ENCODE measurements around the gene WFIKKN2.

WFIKKN2 gene

DNA sequence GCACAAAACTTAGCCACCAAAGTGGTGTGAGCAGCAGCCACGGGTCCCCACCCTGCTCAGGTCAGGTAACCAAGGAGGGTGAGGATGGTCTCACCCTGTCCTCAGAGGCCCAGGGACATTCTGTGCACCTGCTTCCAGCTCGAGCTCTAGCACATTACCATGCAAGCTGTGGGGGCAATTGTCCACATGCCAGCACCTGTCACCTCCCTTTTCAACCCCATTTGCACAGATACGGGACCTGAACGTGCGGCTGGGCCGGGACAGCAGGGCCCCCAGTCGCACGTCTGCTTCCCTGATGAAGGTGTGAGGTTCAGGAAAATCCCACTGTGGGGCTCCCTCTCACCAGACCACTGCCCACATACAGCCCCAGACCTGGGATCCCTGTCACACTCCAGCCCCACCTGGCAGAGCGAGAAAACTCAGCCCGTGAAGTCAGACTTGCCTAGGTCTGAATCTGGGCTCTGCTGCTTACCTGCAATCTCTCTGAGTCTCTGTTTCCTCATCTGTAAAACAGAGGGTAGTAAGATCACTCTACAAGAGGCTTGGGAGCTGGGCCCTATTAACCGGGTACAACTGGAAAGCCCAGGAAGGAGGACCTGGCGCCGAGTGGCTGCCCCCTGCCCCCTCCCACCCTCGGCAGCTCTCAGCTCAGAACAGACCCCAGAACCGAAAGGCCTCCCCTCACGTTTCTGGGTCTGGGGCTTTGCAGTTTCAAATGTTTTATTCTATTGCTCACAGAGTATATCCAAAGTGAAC is 7.9 kb downstream of the WFIKKN2 start:
- TF ChIP-seq, protein P1, sequence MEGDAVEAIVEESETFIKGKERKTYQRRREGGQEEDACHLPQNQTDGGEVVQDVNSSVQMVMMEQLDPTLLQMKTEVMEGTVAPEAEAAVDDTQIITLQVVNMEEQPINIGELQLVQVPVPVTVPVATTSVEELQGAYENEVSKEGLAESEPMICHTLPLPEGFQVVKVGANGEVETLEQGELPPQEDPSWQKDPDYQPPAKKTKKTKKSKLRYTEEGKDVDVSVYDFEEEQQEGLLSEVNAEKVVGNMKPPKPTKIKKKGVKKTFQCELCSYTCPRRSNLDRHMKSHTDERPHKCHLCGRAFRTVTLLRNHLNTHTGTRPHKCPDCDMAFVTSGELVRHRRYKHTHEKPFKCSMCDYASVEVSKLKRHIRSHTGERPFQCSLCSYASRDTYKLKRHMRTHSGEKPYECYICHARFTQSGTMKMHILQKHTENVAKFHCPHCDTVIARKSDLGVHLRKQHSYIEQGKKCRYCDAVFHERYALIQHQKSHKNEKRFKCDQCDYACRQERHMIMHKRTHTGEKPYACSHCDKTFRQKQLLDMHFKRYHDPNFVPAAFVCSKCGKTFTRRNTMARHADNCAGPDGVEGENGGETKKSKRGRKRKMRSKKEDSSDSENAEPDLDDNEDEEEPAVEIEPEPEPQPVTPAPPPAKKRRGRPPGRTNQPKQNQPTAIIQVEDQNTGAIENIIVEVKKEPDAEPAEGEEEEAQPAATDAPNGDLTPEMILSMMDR (IDR thresholded peaks at IDR 0.05; ENCODE audit: low read depth, low read length, missing control alignments): no peak
- no peak overlapping the region for H3K4me3 ChIP-seq (ENCODE audit: low read depth, low read length)
- DNase-seq (ENCODE audit: low read depth): no peak

DNA sequence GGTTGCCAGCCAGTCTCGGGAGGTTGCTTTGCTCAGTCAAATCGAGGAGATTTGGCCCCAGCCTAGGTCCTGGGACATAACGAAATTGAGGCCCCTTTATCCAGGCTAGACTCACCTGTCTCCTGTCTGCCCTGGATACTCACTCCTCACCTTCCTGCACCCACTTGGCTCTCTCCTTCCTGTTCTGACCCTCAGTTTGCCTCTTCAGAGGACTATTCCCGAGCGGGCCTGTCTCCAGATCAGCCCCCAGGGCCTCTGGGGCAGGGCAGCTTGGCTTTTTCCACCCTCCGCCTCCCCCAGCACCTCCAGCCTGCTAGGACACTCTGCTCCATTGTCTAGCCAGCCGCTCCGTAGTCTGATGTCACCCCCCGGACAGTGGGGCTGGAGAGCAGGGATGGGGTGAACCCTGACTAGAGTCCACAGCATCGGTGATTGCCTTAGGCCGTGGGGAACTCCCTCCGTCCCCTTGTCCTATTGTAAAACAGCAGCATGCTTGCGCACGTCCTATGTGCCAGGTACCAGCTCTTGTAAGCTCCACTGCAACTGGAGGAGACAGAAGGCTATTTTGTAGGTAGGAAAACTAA is 8.8 kb downstream of the WFIKKN2 start:
- TF ChIP-seq, protein P1 (IDR thresholded peaks at IDR 0.05; ENCODE audit: low read depth, low read length, missing control alignments): no peak
- no peak for DNase-seq (ENCODE audit: low read depth)
- H3K4me3 ChIP-seq (ENCODE audit: low read depth, low read length): no peak overlapping the region

DNA sequence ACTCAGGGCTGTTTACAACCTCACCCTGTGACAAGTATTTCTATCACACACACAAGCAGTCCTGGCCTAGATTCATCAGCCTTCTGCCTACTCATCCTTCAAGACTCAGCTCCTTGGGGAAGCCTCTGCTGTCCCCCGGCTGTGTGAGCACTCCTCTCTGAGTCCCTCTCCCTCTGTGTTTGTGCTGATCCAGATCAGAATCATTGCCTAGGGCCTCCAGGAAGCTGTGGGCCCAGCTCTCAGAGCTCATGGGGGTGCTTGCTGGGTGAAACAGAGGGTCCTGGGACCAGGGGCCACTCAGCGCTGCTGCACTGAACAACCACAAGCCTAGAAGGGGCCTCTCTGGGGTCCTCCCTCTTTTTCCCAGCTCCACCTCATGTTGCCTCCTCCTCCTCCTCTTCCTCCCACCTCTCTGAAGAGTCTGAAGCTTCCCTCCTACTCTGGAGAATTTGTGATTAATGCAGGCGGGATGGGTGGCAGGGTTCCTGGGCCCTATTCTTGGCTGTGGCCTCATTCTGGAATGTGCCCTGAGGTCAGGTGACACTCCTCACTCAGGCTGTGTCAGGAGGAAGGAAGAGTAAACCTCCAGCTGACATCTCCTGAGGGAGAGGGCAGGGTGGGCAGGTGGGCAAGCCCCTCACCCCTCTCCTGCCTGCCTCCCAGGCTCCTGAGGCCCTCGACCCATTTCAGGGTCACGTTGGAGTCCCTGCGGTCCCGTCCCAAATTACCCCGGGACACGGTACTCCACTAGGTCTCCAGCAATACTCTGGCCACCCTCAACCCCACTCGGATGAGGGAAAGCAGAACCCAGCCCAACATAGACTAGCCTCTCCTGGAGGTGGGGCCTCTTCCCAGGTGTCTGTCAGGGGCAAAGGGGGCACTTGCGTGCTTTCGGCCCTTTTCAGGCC is 10.1 kb downstream of the WFIKKN2 start:
- TF ChIP-seq, protein P1 (IDR thresholded peaks at IDR 0.05; ENCODE audit: low read depth, low read length, missing control alignments): no peak
- DNase-seq (ENCODE audit: low read depth): no peak
- H3K4me3 ChIP-seq (ENCODE audit: low read depth, low read length): no peak overlapping the region

DNA sequence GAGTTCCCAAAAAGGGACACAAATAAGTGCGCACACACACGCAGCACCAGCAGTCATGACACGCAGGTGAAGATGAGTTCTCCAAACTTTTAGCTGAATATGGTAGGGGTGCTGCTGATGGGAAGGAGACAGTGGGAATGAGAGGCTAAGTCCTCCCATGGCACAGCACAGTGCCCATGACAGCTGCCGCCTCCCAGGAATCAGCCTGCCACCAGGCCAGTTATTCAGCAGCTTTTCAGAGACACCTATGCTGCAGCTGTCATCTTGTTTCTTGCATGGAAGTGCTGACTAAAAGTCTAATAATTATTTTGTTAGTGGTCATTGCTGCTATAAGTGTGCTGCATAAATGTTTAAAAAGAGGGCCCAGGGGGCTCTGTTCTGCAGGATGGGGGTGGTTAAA is 12.2 kb downstream of the WFIKKN2 start:
- no peak for DNase-seq (ENCODE audit: low read depth)
- TF ChIP-seq, protein P1 (IDR thresholded peaks at IDR 0.05; ENCODE audit: low read depth, low read length, missing control alignments): no peak
- no peak overlapping the region for H3K4me3 ChIP-seq (ENCODE audit: low read depth, low read length)

DNA sequence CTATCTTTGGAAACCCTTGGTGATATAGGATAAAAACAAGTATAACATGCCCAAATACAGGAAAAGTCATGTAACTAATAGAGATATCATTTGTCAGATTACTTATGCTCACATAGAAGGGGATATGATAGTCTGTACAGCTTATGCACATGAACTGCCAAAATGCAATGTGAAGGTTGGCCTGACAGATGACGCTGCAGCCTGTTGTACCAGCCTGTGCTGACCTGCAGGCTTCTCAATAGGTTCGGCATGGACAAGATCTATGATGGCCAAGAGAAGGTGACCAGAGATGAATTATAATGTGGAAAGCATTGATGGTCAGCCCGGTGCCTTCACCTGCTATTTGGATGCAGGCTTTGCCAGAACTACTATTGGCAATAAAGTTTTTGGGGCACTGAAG is 12.7 kb downstream of the WFIKKN2 start:
- no peak overlapping the region for H3K4me3 ChIP-seq (ENCODE audit: low read depth, low read length)
- DNase-seq (ENCODE audit: low read depth): no peak
- TF ChIP-seq, protein P1 (IDR thresholded peaks at IDR 0.05; ENCODE audit: low read depth, low read length, missing control alignments): no peak

DNA sequence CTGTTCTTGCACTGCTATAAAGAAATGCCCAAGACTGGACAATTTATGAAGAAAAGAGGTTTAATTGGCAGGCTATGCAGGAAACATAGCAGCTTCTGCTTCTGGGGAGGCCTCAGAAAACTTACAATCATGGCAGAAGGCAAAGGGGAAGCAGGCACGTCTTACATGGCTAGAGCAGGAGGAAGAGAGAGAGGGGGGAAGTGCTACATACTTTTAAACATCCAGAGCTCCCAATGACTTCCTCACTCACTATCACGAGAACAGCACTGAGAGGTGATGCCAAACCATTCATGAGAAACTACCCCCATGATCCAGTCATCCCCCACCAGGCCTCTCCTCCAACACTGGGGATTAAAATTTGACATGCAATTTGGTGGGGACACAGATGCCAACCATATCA is 13.3 kb downstream of the WFIKKN2 start:
- no peak overlapping the region for H3K4me3 ChIP-seq (ENCODE audit: low read depth, low read length)
- TF ChIP-seq, protein P1 (IDR thresholded peaks at IDR 0.05; ENCODE audit: low read depth, low read length, missing control alignments): no peak
- DNase-seq (ENCODE audit: low read depth): no peak

Data from GM12864 (cell line).